A549 (cell line): ENCODE results near the gene UBR7. TPM values are rescaled to one million over a fixed set of nuclear protein-coding genes. Genes with fewer than 3 reads are reported as not detected.
"Not testable (repeated sequence)": the region's sequence is repeated elsewhere in the genome, so short reads cannot be mapped to it uniquely, and the experiment has no call there.

Experiments
- ATAC-seq, 2 experiments: fragments of 200-7000 bp in 1 of 2; fragments of >200 bp in 1 of 2; cut with Nextera tagmentation in 1 of 2; cut with Tn5 transposase in 1 of 2; 3 replicates each; pipeline versions ENCODE4 v1.8.0 to v1.9.1; 2018 to 2020; ENCODE audit warnings: mild to moderate bottlenecking in 1 of 2, moderate library complexity in 1 of 2
- CTCF ChIA-PET: fragments of 300-600 bp; sonication (Branson Sonifier 250); formaldehyde crosslinking; extraction: SDS; loops from one replicate; lab custom pipeline; 2021; ENCODE audit warnings: antibody characterized with exemption, inconsistent platforms; lab: Yijun Ruan, JAX
- POLR2A ChIA-PET: fragments of 350-600 bp; formaldehyde crosslinking; extraction: SDS; loops from one replicate; lab custom pipeline; 2021; ENCODE audit warnings: antibody characterized with exemption, inconsistent platforms; lab: Yijun Ruan, JAX
- DNase-seq, 2 experiments: peaks; one replicate each; pipeline versions ENCODE4 v3.0.0 to v3.0.0-alpha.2; 2011 to 2016; ENCODE audit warnings: low read depth in 1 of 2, low spot score in 1 of 2
- FAIRE-seq: peaks from 2 replicates; lab custom pipeline; 2011; peaks lifted over from hg19 to GRCh38; lab: Jason Lieb, UNC
- H3K27ac ChIP-seq, 2 experiments: fragments of >200 bp; sonication (Bioruptor Twin); formaldehyde crosslinking; 3 replicates each; pipeline ENCODE4 v1.5.1; 2016 to 2017
- H3K4me1 ChIP-seq: fragments of >200 bp; sonication (Bioruptor Twin); formaldehyde crosslinking; 3 replicates; pipeline ENCODE4 v1.6.1; 2016
- H3K4me2 ChIP-seq: fragments of >200 bp; sonication (Bioruptor Twin); formaldehyde crosslinking; 3 replicates; pipeline ENCODE4 v1.6.1; 2016
- H3K4me3 ChIP-seq: fragments of >200 bp; sonication (Bioruptor Twin); formaldehyde crosslinking; 3 replicates; pipeline ENCODE4 v1.5.1; 2016
- H3K9me3 ChIP-seq: fragments of >200 bp; sonication (Bioruptor Twin); formaldehyde crosslinking; 3 replicates; pipeline ENCODE4 v1.6.1; 2016
- BHLHE40 ChIP-seq: IDR thresholded peaks from 2 replicates; pipeline ENCODE4 v1.6.1; 2012; ENCODE audit warnings: low read depth, low read length, inconsistent platforms
- CBX2 ChIP-seq: fragments of 200-600 bp; sonication (generic); IDR thresholded peaks from 2 replicates; pipeline ENCODE4 v1.6.1; 2016; ENCODE audit warnings: low read depth, mild to moderate bottlenecking, borderline replicate concordance
- EHF ChIP-seq: fragments of 250-450 bp; sonication (Bioruptor Pico); IDR thresholded peaks from 2 replicates; pipeline ENCODE4 v1.5.0; 2020; ENCODE audit warnings: mild to moderate bottlenecking
- FOSL2 ChIP-seq, 2 experiments: fragments of 450-650 bp in 1 of 2; fragments of >200 bp in 1 of 2; sonication (Bioruptor Twin) in 1 of 2; formaldehyde crosslinking; IDR thresholded peaks; 2 replicates each; pipeline versions ENCODE4 v1.5.0 to v1.6.1; 2016 to 2020; ENCODE audit warnings: mild to moderate bottlenecking in 1 of 2, moderate library complexity in 1 of 2
- FOXS1 ChIP-seq: fragments of 250-450 bp; sonication (Bioruptor Pico); IDR thresholded peaks from 2 replicates; pipeline ENCODE4 v1.5.0; 2020; ENCODE audit warnings: mild to moderate bottlenecking, moderate library complexity
- HMGXB4 ChIP-seq: fragments of 250-450 bp; sonication (Bioruptor Pico); IDR thresholded peaks from 2 replicates; pipeline ENCODE4 v1.5.0; 2021; ENCODE audit warnings: mild to moderate bottlenecking, moderate library complexity, borderline replicate concordance
- HOXB5 ChIP-seq: fragments of 250-450 bp; sonication (Bioruptor Pico); IDR thresholded peaks from 2 replicates; pipeline ENCODE4 v1.5.0; 2020; ENCODE audit warnings: mild to moderate bottlenecking, moderate library complexity
- KDM5A ChIP-seq: fragments of 200-600 bp; sonication (generic); IDR thresholded peaks from 2 replicates; pipeline ENCODE4 v1.6.1; 2016; ENCODE audit warnings: antibody characterized with exemption, mild to moderate bottlenecking
- MAFK ChIP-seq: fragments of 450-650 bp; IDR thresholded peaks from 2 replicates; pipeline ENCODE4 v1.6.1; 2014; ENCODE audit not compliant: partially characterized antibody
- MAX ChIP-seq: IDR thresholded peaks from 2 replicates; pipeline ENCODE4 v1.6.1; 2012
- NPAS2 ChIP-seq: fragments of 250-450 bp; sonication (Bioruptor Pico); IDR thresholded peaks from 2 replicates; pipeline ENCODE4 v1.8.0; 2022; ENCODE audit warnings: mild to moderate bottlenecking, moderate library complexity, borderline replicate concordance
- PBX3 ChIP-seq: IDR thresholded peaks from 2 replicates; pipeline ENCODE4 v1.6.1; 2012
- PHF8 ChIP-seq: fragments of 200-600 bp; sonication (generic); IDR thresholded peaks from 2 replicates; pipeline ENCODE4 v1.6.1; 2016; ENCODE audit warnings: low read depth, mild to moderate bottlenecking, antibody characterized with exemption, moderate library complexity, borderline replicate concordance
- RARB ChIP-seq: fragments of 250-450 bp; sonication (Bioruptor Pico); IDR thresholded peaks from 2 replicates; pipeline ENCODE4 v1.8.0; 2021; ENCODE audit warnings: mild to moderate bottlenecking, moderate library complexity
- RFX5 ChIP-seq: fragments of 450-650 bp; IDR thresholded peaks from 2 replicates; pipeline ENCODE4 v1.7.1; 2014; ENCODE audit warnings: antibody characterized with exemption, mild to moderate bottlenecking, moderate library complexity
- RNF2 ChIP-seq: fragments of 200-600 bp; sonication (generic); IDR thresholded peaks from 2 replicates; pipeline ENCODE4 v1.6.1; 2016; ENCODE audit warnings: low read depth, mild to moderate bottlenecking, antibody characterized with exemption, moderate library complexity, borderline replicate concordance
- ZSCAN20 ChIP-seq: fragments of 250-450 bp; sonication (Bioruptor Pico); IDR thresholded peaks from 2 replicates; pipeline ENCODE4 v1.8.0; 2022; ENCODE audit warnings: mild to moderate bottlenecking, moderate library complexity
- WGBS: methylation state at CpG from one replicate; pipeline ENCODE4 v1.1.6; 2017; ENCODE audit errors: missing lambda C conversion rate; 5-methylcytosine and 5-hydroxymethylcytosine counted together
- polyA plus RNA-seq, 4 experiments: library from polyadenylated mRNA; depleted of rRNA in 3 of 4; stranded (reverse); fragments of >200 nt; fragmentation: RNase III in 1 of 4; extraction: RNeasy Plus Mini Kit Qiagen cat#74134 plus additional on column Dnase treatment in 1 of 4; gene quantifications; 2 replicates in 3 of 4; 3 replicates in 1 of 4; pipeline ENCODE4 v1.2.3, GENCODE V29; 2011 to 2017

UBR7 gene
- polyA plus RNA-seq, 2 of the 4 experiments (the other 2 are of a cell fraction), result 37.0 to 40.4 TPM

GRCh38 chr14:93169619-93170018 lies 37.4 kb upstream of the UBR7 start:
- H3K4me3 ChIP-seq, H3K9me3 ChIP-seq, H3K4me2 ChIP-seq, ATAC-seq, DNase-seq, FAIRE-seq, H3K4me1 ChIP-seq, H3K27ac ChIP-seq: not testable (repeated sequence)
- POLR2A ChIA-PET, result interaction anchor here (1.0 kb wide), 1 partner anchor 9 kb away, joined by 3 read pairs; no protein-coding TSS in a partner anchor
- WGBS, result 85% methylated on average over 6 of the region's 6 CpGs
- CTCF ChIA-PET, result interaction anchor here (1.5 to 4.2 kb wide), 2 partner anchors 9 kb away, joined by 15 to 30 read pairs; no protein-coding TSS in a partner anchor

- CTCF ChIA-PET, result interaction anchor here (1.5 to 4.2 kb wide), 2 partner anchors 8 to 10 kb away, joined by 15 to 30 read pairs; no protein-coding TSS in a partner anchor
- H3K4me3 ChIP-seq, H3K4me1 ChIP-seq, ATAC-seq, DNase-seq, FAIRE-seq, H3K4me2 ChIP-seq, H3K27ac ChIP-seq, POLR2A ChIA-PET, H3K9me3 ChIP-seq: not testable (repeated sequence)
- WGBS, result 100% methylated on average over 2 of the region's 20 CpGs
Measured at GRCh38 chr14:93170141-93170540, 36.9 kb upstream of the UBR7 start.

- peak overlapping the region in 1 of 2 experiments; percentile 28; a peak in 1 of 6 replicates for H3K27ac ChIP-seq
- ATAC-seq (no peak), DNase-seq (no peak), FAIRE-seq (peak; percentile 70)
- ChIA-PET POLR2A (no interaction called here), CTCF (interaction anchor here (0.6 to 0.7 kb wide), 2 partner anchors 12 to 824 kb away, joined by 3 read pairs; no protein-coding TSS in a partner anchor)
- H3K4me2 ChIP-seq, result peak overlapping the region; percentile 24; the same call in 1 of the 3 replicates
- H3K4me3 ChIP-seq, result no peak overlapping the region
- 81% methylated on average over 4 of the region's 4 CpGs for WGBS
- H3K9me3 ChIP-seq, result no peaks in the 10 kb centered on the region
- TF ChIP-seq PHF8 (no peak), BHLHE40 (no peak), FOXS1 (CRISPR knock-in tag) (no peak), PBX3 (no peak), RNF2 (no peak), FOSL2 (IDR thresholded peaks at IDR 0.05) (no peak), FOSL2 (CRISPR knock-in tag; IDR thresholded peaks at IDR 0.05) (no peak), ZSCAN20 (CRISPR knock-in tag) (no peak), CBX2 (no peak), RARB (CRISPR knock-in tag) (no peak), MAX (no peak), HOXB5 (no peak), KDM5A (no peak), MAFK (no peak), NPAS2 (CRISPR knock-in tag) (no peak), HMGXB4 (no peak)
- peaks cover 7% of the 10 kb centered on the region; the same call in 1 of the 3 replicates for H3K4me1 ChIP-seq
Measured at GRCh38 chr14:93171376-93171775, 35.7 kb upstream of the UBR7 start.

GRCh38 chr14:93173943-93174395 lies 33.1 kb upstream of the UBR7 start:
- ChIA-PET POLR2A (no interaction called here), CTCF (interaction anchor here (1.4 to 8.0 kb wide), 5 partner anchors 10 to 222 kb away, joined by 3 to 47 read pairs (median 5); no protein-coding TSS in a partner anchor)
- Histone ChIP-seq H3K4me1 (peaks cover 7% of the 10 kb centered on the region; the same call in 1 of the 3 replicates), H3K4me2 (no peak overlapping the region), H3K27ac (no peak overlapping the region), H3K9me3 (no peaks in the 10 kb centered on the region), H3K4me3 (no peak overlapping the region)
- ATAC-seq, result peak; percentile 35 to 55; a peak in 3 of 6 replicates
- 50% methylated on average over 10 of the region's 10 CpGs for WGBS
- no peak for FAIRE-seq
- TF ChIP-seq RFX5, result peak; percentile 84
- no peak for TF ChIP-seq EHF (CRISPR knock-in tag)
- DNase-seq, result no peak

GRCh38 chr14:93174731-93175130 lies 32.3 kb upstream of the UBR7 start:
- DNase-seq, ATAC-seq, H3K27ac ChIP-seq, H3K4me2 ChIP-seq, FAIRE-seq, H3K4me3 ChIP-seq, POLR2A ChIA-PET, H3K4me1 ChIP-seq, H3K9me3 ChIP-seq: not testable (repeated sequence)
- WGBS, result 57% methylated on average over 4 of the region's 5 CpGs
- CTCF ChIA-PET, result interaction anchor here (1.4 to 8.0 kb wide), 4 partner anchors 11 to 222 kb away, joined by 3 to 47 read pairs (median 6); no protein-coding TSS in a partner anchor
